Smooth muscle cell of the coronary artery (primary cell): ENCODE results near the gene UBE2D1. TPM values are rescaled to one million over a fixed set of nuclear protein-coding genes. Genes with fewer than 3 reads are reported as not detected.

Experiments
- total RNA-seq: library from RNA; depleted of rRNA; stranded (reverse); fragments of >200 nt; gene quantifications from 2 replicates; pipeline ENCODE4 v1.2.3, GENCODE V29; 2014; ENCODE audit warnings: low replicate concordance

The UBE2D1 gene
- total RNA-seq: 7.1 and 7.3 TPM in 2 replicates

GRCh38 chr10:58334817-58335305 is at the start of gene UBE2D1:
Gene UBE2D1 (plus strand): TSS chr10:58335006. CDS start chr10:58335202, 196 bp downstream.

GRCh38 chr10:58384999-58385783 is 50.4 kb downstream of the UBE2D1 start, which contains the start of gene TFAM:
Gene TFAM (plus strand): TSS chr10:58385410. CDS start chr10:58385548, 138 bp downstream.

Other genes with a start within 250 kb of the UBE2D1 start
- gene IPMK, start 67.1 kb upstream of the UBE2D1 start, total RNA-seq: 2.6 and 3.8 TPM in 2 replicates
- 21.5 and 25.6 TPM in 2 replicates for gene CISD1, start 65.8 kb upstream of the UBE2D1 start, total RNA-seq
- 11.7 and 21.0 TPM in 2 replicates for gene TFAM, start 50.4 kb downstream of the UBE2D1 start, total RNA-seq
- gene BICC1, start 177.9 kb downstream of the UBE2D1 start, total RNA-seq: 91.9 and 102 TPM in 2 replicates